Measurements from ENCODE around the gene EXOC6B. TPM values are rescaled to one million over a fixed set of nuclear protein-coding genes. Genes with fewer than 3 reads are reported as not detected.

Gene EXOC6B
- total RNA-seq, 4 donors from 2014 or later: 22.6 to 47.3 (median 32.5) TPM

DNA sequence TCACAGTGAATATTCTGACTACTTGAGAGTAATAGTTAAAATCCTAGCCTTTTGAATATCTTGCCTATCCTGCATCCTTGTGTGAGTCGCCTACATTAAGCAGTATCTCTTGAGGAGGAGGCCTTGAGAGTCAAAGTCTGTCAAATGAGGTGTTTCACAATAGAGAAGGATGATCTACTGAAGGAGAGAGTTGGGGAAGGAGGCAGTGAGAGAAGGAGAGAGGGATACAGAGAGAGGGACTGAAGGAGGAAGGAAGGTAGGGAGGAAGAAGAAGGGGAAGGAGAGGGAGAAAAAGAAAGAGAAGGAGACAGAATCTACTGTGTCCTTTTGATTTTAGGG, 554.6 kb downstream of the EXOC6B start:
- Histone ChIP-seq H3K27me3 (no peaks in the 10 kb centered on the region), H3K27ac (no peak overlapping the region), H3K4me3 (replicated peaks in 1 of 3) (no peak overlapping the region), H3K9me3 (no peaks in the 10 kb centered on the region), H3K4me1 (peaks cover 0 to 10% of the 10 kb centered on the region in 2 donors), H3K36me3 (no peaks in the 10 kb centered on the region)
- TF ChIP-seq POLR2A (IDR thresholded peaks at IDR 0.05) (no peak), CTCF (IDR thresholded peaks at IDR 0.05) (no peak)
- intact Hi-C loops (cut with DNase I): no loop called here
- DNase-seq: no peak
- 69 to 83% methylated on average over 1 of the region's 1 CpG for WGBS, 2 donors

DNA sequence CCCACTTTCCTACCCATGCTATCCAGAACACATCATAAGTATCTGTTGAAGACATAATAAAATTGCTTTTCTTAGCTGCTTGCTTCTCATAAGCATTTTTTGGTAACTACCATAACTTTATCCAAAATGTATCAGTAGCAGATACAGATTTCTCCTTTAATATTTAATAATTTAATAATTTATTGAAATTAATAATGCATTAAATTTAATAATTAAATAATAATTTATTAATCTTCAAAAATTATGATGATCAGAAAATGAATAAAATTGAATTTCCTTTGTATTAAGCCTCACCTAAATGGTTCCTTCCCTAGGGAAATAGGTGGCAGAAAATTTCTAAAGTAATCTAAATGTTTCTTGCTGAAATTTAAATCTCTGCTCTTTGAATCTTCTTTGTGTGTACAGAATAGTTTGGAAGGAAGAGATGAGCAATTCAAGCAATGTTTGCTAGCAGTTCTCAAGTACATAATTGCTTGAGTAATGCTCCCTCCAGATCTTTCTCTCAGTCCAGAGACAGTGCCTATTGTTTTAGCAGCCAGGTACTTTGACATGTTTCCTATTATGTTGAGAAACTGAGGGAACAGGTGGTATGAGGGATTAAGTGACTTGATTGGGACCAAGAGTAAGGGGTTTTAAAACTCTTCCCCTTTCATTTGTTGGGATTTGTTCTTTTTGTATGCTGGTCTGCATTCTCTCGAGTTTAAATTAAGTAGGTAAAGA, 555.1 kb downstream of the EXOC6B start:
- no peaks in the 10 kb centered on the region for H3K36me3 ChIP-seq
- DNase-seq: no peak
- no peaks in the 10 kb centered on the region for H3K9me3 ChIP-seq
- no peaks in the 10 kb centered on the region for H3K27me3 ChIP-seq
- TF ChIP-seq POLR2A (IDR thresholded peaks at IDR 0.05) (no peak), CTCF (IDR thresholded peaks at IDR 0.05) (no peak)
- H3K4me1 ChIP-seq: peaks cover 0 to 10% of the 10 kb centered on the region in 2 donors
- H3K27ac ChIP-seq: no peak overlapping the region
- intact Hi-C loops (cut with DNase I): no loop called here
- 65 to 72% methylated on average over 1 of the region's 1 CpG for WGBS, 2 donors
- H3K4me3 ChIP-seq (replicated peaks in 1 of 3): no peak overlapping the region

- no peak for DNase-seq
These were observed 562.1 kb downstream of the EXOC6B start for GRCh38 chr2:72263776-72264060.

DNA sequence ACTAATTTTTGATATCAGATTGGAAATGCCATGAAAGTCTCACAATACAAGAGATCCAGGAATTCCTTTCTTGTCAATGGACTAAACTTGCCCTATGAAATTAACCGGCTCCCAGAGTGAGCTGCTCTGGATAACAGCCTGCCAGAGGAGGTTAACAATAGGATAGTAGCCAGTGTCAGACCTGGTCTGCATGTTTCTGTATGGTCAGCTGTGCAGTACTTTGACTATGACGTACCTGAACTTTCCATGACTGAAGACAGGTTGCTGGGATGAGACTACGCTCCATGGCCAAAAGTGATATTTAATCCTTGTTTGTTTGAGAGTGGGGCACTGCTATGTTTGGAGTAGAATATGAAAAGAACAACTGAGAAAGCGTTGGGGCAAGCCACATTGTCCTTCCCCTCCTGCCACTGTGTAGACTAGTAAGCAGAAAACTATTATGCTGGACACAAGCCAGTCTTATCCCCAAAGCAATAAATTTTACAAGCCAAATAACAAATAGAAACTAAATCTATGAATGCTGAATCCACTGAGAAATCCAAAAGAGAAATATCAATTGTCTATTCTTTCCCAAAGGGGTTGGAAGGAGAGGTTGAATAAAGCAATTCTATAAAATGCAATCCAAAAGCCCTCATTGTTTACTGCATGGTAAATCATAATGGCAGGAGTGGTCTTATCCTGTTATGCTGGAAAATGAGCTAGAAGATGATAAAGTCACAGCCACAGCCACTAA, 562.6 kb downstream of the EXOC6B start:
- Histone ChIP-seq H3K4me3 (replicated peaks in 1 of 3) (no peak overlapping the region), H3K27me3 (no peaks in the 10 kb centered on the region), H3K9me3 (no peaks in the 10 kb centered on the region), H3K36me3 (no peaks in the 10 kb centered on the region), H3K27ac (no peak overlapping the region), H3K4me1 (no peaks in the 10 kb centered on the region)
- 89 to 94% methylated on average over 4 of the region's 4 CpGs for WGBS, 2 donors
- TF ChIP-seq CTCF (IDR thresholded peaks at IDR 0.05): no peak
- intact Hi-C loops (cut with DNase I): no loop called here
- DNase-seq: no peak

More at GRCh38 chr2:72263776-72264060, 562.1 kb downstream of the EXOC6B start:
- intact Hi-C loops (cut with DNase I): no loop called here
- H3K36me3 ChIP-seq: no peaks in the 10 kb centered on the region
- no peak overlapping the region for H3K4me3 ChIP-seq (replicated peaks in 1 of 3)
- H3K4me1 ChIP-seq: no peaks in the 10 kb centered on the region
- H3K27ac ChIP-seq: no peak overlapping the region
- no peak for TF ChIP-seq POLR2A (IDR thresholded peaks at IDR 0.05)
- TF ChIP-seq CTCF (IDR thresholded peaks at IDR 0.05): no peak
- H3K9me3 ChIP-seq: no peaks in the 10 kb centered on the region
- no peaks in the 10 kb centered on the region for H3K27me3 ChIP-seq

- no peaks in the 10 kb centered on the region for H3K27me3 ChIP-seq
- DNase-seq: no peak
- no peak overlapping the region for H3K27ac ChIP-seq
- intact Hi-C loops (cut with DNase I): no loop called here
- H3K4me1 ChIP-seq: peaks cover 0 to 4% of the 10 kb centered on the region in 2 donors
- TF ChIP-seq POLR2A (IDR thresholded peaks at IDR 0.05) (no peak), CTCF (IDR thresholded peaks at IDR 0.05) (no peak)
- H3K9me3 ChIP-seq: no peaks in the 10 kb centered on the region
- WGBS, 2 donors: 83 to 85% methylated on average over 2 of the region's 2 CpGs
- no peak overlapping the region for H3K4me3 ChIP-seq (replicated peaks in 1 of 3)
- no peaks in the 10 kb centered on the region for H3K36me3 ChIP-seq
These were observed 564.8 kb downstream of the EXOC6B start for GRCh38 chr2:72261076-72261475.
